HG02642 (cell line): ENCODE measurements around the gene DCBLD2.
"Not testable (repeated sequence)": the region's sequence is repeated elsewhere in the genome, so short reads cannot be mapped to it uniquely, and the experiment has no call there.

Experiments used
- ATAC-seq: cut with Tn5 transposase; IDR thresholded peaks from one replicate; pipeline ENCODE4 v1.9.1; 2021; ENCODE audit warnings: mild to moderate bottlenecking; ENCODE audit not compliant: unreplicated experiment, poor library complexity

Gene DCBLD2

DNA sequence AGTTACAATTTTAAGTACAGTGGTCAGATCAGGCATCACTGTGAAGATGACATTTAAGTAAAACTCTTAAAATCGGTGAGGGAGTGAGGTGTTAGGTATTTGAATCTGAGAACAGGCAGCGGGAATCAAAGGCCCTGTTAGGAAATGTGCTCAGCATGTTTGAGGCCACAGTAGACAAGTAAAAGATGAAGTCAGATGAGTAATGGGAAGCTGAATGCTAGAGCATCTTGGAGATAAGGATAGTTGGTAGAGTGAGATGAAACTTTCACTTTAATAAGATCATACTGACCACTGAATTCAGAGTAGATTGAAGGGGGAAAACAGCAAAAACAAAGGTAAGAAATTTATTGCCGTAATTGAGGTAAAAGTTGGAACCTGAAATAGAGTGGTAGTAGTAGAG, 61.6 kb downstream of the DCBLD2 start:
- ATAC-seq: no peak

DNA sequence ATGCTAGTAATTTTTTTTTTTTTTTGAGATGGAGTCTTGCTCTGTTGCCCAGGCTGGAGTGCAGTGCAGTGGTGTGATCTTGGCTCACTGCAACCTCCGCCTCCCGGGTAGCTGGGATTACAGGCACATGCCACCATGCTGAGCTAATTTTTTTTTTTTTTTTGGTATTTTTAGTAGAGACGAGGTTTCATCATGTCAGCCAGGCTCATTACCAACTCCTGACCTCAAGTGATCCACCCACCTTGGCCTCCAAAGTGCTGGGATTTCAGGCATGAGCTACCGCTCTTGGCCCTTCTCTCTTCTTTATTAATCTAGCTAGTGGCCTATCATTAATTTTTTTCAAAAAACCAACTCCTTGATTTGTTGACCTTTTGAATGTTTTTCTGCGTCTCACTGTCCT, 70.4 kb downstream of the DCBLD2 start:
- ATAC-seq: not testable (repeated sequence)

DNA sequence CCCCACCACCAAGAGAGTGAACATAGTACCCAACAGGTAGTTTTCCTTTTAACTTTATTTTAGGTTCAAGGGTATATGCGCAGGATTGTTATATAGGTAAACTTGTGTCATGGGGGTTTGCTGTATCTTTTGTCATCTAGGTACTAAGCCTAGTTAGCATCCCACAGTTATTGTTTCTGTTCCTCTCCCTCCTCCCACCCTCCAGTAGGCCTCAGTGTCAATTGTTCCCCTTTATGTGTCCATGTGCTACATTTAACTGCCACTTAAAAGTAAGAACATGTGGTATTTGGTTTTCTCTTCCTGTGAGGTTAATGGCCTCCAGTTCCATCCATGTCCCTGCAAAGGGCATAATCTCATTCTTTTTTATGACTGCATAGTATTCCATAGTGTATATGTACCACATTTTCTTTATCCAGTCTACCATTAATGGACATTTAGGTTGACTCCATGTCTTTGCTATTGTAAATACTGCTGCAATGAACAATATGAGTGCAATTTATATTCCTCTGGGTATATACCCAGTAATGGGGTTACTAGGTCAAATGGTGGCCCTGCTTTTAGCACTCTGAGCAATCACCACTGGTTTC, 72.2 kb downstream of the DCBLD2 start:
- no peak for ATAC-seq

DNA sequence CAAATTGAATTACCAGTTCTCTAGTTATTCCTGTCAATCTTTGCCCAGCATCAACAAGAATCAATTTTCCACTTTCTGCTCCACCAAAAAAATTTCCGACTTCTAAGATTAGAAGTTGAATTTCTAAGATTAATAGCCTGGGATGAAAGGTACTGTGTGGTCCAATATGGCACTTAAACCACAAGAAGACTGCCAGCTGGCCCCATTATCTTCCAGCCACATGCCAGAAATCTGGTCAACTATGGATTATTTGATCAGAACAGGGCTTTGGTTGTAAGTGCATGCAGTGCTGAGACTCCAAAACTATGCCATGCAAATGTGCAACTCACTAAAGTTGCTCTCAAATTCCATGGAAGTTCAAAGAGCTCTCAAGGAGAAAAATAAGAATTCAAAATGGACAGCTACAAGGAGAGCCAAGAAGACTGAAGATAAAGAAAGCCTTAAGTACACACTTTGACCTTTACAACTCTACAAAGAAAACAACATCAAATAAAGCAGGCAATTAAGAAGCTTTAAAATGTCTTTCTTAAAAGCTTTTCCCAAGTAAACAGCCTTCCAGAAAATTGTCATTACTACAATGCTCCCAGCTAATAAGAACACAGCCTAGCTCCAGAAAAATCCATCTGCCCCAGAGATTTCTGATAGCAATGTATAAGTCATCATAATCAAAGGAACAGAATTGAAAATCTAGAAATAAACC, 74.1 kb downstream of the DCBLD2 start:
- ATAC-seq: no peak

DNA sequence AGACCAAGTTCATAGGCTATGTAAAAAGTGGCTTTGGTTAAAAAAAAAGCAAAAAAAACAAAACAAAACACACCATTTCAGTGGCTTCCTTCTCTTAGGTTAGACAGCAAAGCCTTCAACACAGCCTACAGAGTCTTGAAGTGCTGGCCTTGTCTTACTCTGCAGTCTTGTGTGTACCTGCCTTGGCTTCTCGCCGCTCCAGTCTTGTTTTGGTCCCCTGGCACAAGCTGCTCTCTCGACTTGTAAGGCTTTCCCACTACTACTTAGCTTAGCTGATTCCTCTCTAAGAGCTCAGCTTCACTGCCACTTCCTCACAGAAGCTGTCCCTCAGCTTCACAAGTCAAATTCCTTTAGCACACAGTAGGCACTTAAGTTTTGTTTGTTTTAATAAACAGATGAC, 75.4 kb downstream of the DCBLD2 start:
- ATAC-seq: no peak

DNA sequence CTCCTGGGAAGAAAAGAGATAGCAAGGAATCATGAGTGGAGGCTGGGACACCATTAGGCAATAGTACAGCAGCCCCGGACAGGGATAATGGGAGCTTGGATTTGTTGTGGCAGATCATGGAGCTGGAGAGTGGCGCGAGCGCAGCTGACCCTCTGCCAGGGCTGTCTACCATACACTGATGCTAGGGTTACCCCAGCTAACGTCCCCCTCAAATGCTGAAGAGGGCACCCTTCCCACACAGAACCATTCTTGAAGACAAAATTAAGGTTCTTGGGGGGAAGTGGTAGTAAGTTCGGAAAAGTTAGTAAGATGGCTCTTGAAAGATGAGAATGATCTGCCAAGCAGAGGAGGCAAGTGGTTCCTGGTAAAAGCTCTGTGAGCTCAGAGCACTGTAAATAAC, 77.2 kb downstream of the DCBLD2 start:
- ATAC-seq: no peak

DNA sequence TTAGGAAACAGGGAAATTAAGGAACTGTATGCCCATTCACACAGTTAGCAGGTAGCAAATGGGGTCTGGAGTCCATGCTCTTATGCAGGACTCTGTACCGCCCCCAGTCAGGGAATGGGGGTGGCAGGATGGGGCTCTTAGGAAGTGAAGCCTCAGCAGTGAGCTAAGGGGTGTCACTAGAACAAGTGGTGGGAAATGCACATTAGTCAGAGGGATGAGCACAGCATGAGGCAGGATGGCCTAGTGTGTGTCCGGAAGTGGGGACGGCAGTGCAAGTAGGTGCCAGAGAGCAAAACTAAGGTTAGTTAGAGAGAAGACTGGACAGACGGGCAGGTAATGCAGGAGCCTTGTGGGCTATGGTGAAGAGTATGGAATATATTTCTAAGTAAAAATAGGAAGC, 77.7 kb downstream of the DCBLD2 start:
- ATAC-seq: no peak

DNA sequence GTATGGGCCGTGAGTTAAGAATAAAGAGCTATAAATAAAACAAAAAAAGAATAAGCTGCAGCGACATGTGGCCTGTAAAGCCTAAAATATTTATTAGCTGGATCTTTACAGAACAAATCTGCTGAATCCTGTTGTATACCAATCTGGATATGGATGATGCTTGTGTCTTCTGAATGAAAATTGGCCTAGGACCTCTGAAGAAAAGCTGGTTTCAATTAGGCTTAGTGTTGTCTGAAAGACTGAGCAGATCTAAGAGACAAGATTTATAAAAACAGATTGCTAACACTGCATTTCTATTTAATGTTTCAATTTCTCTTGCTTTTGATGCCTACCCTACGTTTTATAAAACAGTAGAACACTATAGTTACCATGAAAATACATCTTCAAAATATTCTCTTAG, 80.4 kb downstream of the DCBLD2 start:
- no peak for ATAC-seq

DNA sequence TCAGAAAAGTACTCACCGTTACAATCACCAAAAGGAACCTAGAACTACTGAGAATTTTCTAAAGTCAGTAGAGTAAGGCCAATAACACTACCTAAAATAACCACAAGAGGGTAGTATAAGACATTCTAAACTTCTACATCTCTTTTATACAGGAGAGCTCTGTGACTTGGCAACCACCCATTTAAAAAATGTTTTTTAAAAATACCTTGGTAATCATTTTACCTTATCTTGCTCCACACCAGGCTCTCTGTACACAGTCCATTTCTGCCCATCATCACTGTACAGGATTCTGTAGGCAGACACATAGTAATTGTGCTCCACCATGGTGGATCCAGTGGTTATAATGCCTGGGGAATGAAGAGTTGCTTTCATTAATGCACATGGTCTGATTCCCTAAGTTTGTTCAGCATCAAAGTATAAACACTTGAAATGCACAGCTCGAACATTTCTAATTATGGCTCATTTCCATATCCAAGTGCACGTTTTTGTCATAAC, 83.9 kb downstream of the DCBLD2 start:
- peak; percentile 84 for ATAC-seq

DNA sequence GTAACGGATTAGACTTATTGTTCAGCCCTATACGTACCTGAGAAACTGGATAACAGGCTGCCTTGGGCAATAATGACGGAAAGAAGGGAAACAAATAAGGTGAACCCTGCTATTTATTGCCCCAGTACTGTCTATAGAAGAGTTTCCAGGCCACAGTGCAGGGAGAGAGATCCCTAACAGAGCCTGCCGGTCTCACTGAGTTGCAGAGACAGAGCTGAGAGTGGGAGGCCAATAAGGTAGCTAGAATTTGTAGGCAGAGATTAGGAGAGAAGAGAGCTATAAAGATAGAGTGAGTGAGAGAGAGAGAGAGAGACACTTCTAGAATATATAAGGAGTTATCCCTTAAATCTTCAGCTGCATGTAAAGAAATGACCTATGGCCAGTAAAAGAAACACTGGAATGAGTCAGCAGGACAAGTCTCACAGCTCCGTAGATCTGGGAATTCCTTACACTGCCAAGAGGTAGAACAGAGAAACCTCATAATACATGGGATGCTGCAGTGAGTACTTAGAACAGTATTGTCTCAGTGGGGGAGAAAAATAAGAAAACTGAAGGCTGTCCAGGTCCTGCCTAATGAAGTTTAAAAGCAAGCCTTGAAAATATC, 86.6 kb downstream of the DCBLD2 start:
- ATAC-seq: no peak

DNA sequence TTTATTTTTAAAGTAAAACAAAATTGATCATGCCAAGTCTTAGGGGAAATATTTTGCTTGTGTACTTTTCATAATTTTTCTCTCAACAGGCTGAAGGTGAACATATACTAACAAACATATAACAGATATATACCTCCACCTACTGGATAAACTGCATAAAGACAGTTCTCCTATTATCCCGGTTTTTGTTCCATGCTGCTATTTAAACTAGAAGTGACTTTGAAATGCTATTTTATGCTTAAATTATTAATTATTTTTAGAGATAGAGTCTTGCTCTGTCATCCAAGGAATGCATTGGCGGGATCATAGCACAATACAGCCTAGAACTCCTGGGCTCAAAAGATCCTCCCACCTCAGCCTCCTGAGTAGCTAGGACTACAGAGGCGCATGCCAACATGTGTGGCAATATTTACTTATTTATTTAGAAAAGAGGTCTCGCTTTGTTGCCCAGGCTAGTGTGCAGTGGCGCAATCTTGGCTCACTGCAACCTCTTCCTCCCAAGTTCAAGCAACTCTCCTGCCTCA, 88.6 kb downstream of the DCBLD2 start:
- ATAC-seq: no peak

DNA sequence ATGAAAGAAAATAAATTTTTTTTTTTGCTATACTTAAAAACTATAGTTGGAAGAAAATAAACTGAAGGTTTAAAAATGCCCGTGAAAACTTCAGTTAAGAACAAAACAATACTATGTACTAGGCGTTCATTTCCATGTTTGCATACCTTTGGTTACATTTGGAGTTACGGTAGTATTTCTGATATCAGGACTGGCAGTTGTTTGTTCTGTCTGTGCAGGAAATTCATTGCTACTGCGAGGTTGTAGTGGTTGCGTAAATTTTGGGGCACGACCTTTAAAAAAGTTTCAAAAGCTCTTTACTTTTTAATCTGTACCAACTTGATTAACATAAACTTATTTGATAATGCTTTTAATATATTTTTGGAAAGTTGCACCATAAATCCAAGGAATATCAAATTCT, 90.4 kb downstream of the DCBLD2 start:
- ATAC-seq: no peak

DNA sequence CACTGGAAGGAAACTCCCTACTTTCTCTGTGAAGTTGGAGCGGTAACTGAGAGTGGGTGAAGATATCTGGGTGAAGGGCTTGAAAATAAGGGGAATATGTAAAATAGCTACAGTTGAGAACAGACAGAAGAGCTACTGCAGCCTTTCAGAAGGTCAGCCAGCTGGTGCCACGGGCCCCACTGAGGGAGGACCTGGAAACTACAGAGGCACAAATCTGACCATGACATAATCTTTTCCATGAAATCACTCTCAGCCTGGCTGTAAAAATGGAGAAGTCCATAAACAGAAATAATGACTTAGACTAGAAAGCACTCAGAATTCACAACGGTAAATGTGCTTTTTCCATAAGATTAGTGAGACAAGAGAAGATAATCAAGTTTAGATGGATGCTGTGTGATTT, 91.9 kb downstream of the DCBLD2 start:
- ATAC-seq: peak; percentile 42

DNA sequence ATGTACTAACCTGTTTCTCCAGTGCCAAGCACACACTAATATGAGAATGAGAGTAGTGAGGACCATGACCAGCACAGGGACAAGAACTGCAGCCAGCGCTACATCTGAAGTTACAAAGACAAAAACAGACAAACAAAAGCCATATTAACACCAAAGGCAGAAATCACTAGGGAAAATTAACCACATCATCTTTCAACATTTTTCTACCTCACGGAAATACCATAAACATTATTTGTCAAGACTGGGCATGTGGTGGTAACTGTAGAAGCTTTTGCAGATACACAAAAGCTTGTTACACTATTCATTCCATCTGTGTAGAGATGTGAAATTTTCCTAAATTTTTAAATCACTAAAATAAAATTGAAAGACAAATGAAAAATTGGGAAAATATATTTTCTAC, 93.4 kb downstream of the DCBLD2 start:
- no peak for ATAC-seq

DNA sequence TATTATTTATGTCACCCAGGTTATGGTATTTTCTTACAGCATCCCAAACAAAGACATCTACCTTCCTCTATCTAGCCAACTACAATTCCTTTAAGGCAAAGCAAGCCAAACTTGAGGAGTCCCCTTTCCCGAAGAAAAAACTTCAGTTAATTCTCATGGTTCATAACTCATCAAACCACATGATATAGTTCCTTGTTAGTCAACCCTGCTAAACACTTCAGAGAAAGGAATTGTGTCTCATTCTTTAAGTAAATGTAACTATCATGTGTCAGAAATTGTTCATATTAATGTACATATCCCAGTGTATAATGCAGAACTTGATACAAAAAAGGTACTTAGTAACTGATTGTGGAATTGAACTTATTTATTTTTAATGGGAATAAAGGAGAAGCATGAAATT, 93.9 kb downstream of the DCBLD2 start:
- ATAC-seq: no peak

DNA sequence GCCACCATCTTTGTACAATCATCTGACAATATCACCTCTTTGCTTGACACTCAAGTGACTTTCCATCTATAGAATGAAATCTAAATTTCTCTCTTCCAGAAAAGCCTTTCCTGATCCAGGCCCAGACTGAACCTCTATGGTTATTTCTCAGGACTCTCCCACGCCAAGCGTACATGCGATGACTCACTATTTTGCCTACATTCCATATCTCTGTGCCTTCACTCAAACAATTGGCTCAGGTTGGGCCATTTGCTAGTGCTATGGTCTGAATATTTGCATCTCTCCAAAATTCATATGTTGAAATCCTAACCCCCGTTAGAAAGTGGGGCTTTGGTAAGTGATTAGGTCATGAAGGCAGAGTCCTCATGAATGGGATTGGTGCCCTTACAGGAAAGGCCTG, 94.5 kb downstream of the DCBLD2 start:
- ATAC-seq: no peak

DNA sequence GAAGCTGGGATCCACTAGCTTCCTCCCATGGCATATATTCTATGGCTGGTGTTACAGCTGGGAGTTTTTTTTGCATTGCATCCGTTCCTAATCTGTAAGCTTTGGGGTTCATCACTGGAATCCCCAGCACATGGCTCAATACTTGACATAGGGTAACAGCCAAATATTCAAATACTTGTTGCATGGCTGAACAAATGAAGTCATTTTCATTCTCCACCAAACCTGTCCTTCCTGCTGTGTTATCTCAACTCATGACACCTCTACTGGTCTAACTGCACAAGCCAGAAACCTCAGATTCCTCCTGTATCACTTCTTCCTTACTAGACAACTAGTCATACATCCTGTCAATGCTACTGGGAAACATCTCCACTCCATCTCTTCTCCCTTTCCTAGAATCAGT, 95.0 kb downstream of the DCBLD2 start:
- ATAC-seq: no peak

DNA sequence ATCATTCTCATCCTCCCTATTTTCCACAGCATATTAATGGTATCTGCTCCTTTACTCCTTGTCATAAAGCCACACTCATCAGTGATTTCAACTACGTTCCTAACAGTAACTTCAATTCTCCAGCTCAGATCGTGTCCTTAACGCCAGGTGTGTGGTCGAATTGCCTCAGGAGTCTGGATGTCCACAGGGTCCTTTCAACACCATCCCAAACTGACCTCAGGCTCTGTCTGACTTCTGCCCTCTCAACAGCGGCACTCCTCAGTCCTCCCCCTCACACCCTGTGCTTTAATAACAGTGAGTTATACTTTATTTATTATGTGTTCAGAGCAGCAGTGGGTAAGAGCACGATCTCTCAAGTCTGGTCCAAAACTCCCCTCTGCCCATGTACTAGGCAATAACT, 95.9 kb downstream of the DCBLD2 start:
- ATAC-seq: no peak

DNA sequence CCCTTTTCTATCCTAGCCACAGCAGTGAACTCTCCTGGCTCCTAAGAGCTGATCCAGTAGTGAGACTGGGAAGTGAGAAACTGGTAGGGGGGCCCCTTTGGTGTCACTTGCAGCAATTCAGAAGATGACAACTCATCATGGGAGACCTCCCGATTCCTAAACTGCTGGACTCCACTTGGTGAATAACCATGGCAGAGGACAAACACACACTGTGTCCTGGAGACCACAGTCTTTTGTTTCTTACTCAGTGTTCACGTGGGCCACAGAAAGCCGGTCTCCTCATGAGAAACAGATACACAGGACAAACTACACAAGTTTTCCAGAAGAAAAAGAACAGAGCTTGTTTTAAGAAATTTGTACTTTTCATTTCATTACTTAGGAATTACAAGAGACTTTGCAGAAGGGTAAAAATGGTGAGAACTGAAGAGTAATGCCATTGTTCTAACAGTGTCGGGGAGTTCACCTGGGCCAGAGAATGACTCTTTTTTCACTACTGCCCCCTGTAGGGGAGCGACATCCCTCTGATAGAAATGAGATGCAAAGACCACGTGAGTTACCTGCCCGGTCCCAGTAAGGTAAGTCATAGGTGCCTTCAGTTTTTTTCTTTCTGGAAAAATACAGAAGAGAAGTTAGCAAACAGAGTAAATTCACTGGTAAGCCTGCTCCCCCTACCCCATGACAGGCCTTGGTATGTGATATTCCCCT, 100.3 kb downstream of the DCBLD2 start:
- no peak for ATAC-seq

DNA sequence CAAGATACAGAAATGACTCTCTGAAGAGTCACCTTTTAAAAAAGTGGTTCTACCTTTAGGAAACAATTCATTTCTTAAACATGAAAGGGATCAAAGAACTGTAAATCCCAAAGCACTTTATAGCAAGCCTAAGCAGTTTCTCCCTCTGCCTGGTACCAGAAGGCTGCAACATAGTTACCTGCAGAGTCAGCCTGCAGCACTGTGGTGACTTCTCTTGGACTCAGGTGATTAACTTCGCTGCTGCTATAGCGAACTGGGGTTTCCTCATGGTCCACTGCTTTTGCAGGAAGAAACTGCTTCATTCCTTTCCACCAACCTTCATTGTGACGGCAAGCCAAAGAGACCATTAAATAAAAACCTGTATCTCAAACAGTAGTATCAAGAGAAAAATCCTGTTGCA, 101.1 kb downstream of the DCBLD2 start:
- no peak for ATAC-seq

DNA sequence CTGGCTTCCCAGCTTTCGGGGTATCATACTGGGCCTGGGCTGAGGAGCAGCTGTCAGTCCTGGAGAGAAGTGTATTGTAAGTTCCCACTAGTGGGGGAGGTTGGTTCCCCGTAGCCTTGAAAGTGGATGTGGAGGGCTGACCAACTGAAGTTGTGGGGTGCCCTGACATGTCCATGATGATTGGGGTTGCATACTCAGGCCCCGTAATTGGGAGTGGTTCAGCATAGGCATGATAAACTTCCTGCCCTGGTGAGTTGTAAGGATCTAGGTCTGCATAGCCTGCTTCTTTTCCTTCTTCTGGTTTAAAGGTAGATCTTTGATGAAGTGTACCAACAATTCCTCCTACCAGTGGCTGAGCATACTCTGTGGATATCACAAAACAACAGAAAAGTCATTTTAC, 102.0 kb downstream of the DCBLD2 start:
- ATAC-seq: no peak
